Mesendoderm (in vitro differentiated cells): Measurements from ENCODE around the gene PEPD.

Source experiments
- DNase-seq: peaks from one replicate; pipeline ENCODE4 v3.0.0; 2013
- H2AK5ac ChIP-seq: 2 replicates; pipeline ENCODE4 v1.6.1; 2013; ENCODE audit warnings: low read length, inconsistent platforms
- H2BK120ac ChIP-seq: 2 replicates; pipeline ENCODE4 v1.6.1; 2013; ENCODE audit warnings: low read depth, mild to moderate bottlenecking, low read length, moderate library complexity, mixed read lengths
- H2BK15ac ChIP-seq: replicated peaks from 2 replicates; pipeline ENCODE4 v1.6.1; 2013; ENCODE audit warnings: low read depth, mild to moderate bottlenecking, moderate library complexity
- H2BK5ac ChIP-seq: 2 replicates; pipeline ENCODE4 v1.6.1; 2013; ENCODE audit warnings: low read length, inconsistent platforms
- H3K18ac ChIP-seq: 2 replicates; pipeline ENCODE4 v1.6.1; 2013; ENCODE audit warnings: mild to moderate bottlenecking, low read length, mixed read lengths
- H3K23ac ChIP-seq: one replicate; pipeline ENCODE4 v1.6.1; 2013; ENCODE audit warnings: low read length
- H3K27ac ChIP-seq: 2 replicates; pipeline ENCODE4 v1.5.1; 2013; ENCODE audit warnings: low read depth, mild to moderate bottlenecking, inconsistent platforms, low read length, moderate library complexity
- H3K27me3 ChIP-seq: 2 replicates; pipeline ENCODE4 v1.6.1; 2013; ENCODE audit warnings: low read length, control low read depth, mild to moderate bottlenecking, inconsistent platforms; ENCODE audit not compliant: insufficient read depth, poor library complexity
- H3K36me3 ChIP-seq: 2 replicates; pipeline ENCODE4 v1.6.1; 2013; ENCODE audit warnings: low read length, inconsistent platforms; ENCODE audit not compliant: control insufficient read depth, insufficient read depth
- H3K4ac ChIP-seq: one replicate; pipeline ENCODE4 v1.6.1; 2013; ENCODE audit warnings: low read depth, mild to moderate bottlenecking, low read length, moderate library complexity
- H3K4me1 ChIP-seq: 2 replicates; pipeline ENCODE4 v1.6.1; 2013; ENCODE audit warnings: low read depth, low read length, inconsistent platforms; ENCODE audit not compliant: control insufficient read depth
- H3K4me2 ChIP-seq: 2 replicates; pipeline ENCODE4 v1.6.1; 2013; ENCODE audit warnings: low read length
- H3K4me3 ChIP-seq: 2 replicates; pipeline ENCODE4 v1.5.1; 2013; ENCODE audit warnings: mild to moderate bottlenecking, low read length
- H3K56ac ChIP-seq: one replicate; pipeline ENCODE4 v1.6.1; 2013; ENCODE audit warnings: low read length
- H3K79me1 ChIP-seq: 2 replicates; pipeline ENCODE4 v1.6.1; 2013; ENCODE audit warnings: low read length, inconsistent platforms
- H3K79me2 ChIP-seq: 2 replicates; pipeline ENCODE4 v1.6.1; 2013; ENCODE audit warnings: mild to moderate bottlenecking, low read length; ENCODE audit not compliant: control insufficient read depth, insufficient read depth
- H3K9ac ChIP-seq: 2 replicates; pipeline ENCODE4 v1.6.1; 2013; ENCODE audit warnings: low read length, inconsistent platforms
- H4K5ac ChIP-seq: one replicate; pipeline ENCODE4 v1.6.1; 2013; ENCODE audit warnings: low read length
- H4K8ac ChIP-seq: one replicate; pipeline ENCODE4 v1.6.1; 2013; ENCODE audit warnings: low read depth, mild to moderate bottlenecking, control low read depth, low read length, moderate library complexity
- WGBS: extraction: QIAGEN DNeasy Blood & Tissue Kit; methylation state at CpG from one replicate; pipeline ENCODE4 v1.1.7; 2013; ENCODE audit warnings: low lambda C conversion rate, missing lambda C conversion rate; ENCODE audit not compliant: insufficient coverage; ENCODE audit errors: extremely low coverage; 5-methylcytosine and 5-hydroxymethylcytosine counted together

Gene PEPD

GRCh38 chr19:33402421-33403220 lies 119.0 kb downstream of the PEPD start:
- no peaks in the 10 kb centered on the region for H3K79me2 ChIP-seq
- no peaks in the 10 kb centered on the region for H3K79me1 ChIP-seq
- DNase-seq = no peak
- H3K36me3 ChIP-seq = no peaks in the 10 kb centered on the region
- H2BK120ac ChIP-seq = no peak overlapping the region
- no peak overlapping the region for H3K9ac ChIP-seq
- no peak overlapping the region for H4K5ac ChIP-seq
- no peaks in the 10 kb centered on the region for H3K27me3 ChIP-seq
- peaks cover 2% of the 10 kb centered on the region for H3K4me1 ChIP-seq
- WGBS = no CpG with 5 or more reads among the region's 18 CpGs
- H3K56ac ChIP-seq = no peak overlapping the region
- no peak overlapping the region for H3K23ac ChIP-seq
- H3K27ac ChIP-seq = no peak overlapping the region
- H2AK5ac ChIP-seq = no peak overlapping the region
- no peak overlapping the region for H3K4ac ChIP-seq
- H4K8ac ChIP-seq = no peak overlapping the region
- H3K4me2 ChIP-seq = no peak overlapping the region
- H3K18ac ChIP-seq = no peak overlapping the region
- no peak overlapping the region for H2BK15ac ChIP-seq
- no peak overlapping the region for H3K4me3 ChIP-seq
- no peak overlapping the region for H2BK5ac ChIP-seq

DNA sequence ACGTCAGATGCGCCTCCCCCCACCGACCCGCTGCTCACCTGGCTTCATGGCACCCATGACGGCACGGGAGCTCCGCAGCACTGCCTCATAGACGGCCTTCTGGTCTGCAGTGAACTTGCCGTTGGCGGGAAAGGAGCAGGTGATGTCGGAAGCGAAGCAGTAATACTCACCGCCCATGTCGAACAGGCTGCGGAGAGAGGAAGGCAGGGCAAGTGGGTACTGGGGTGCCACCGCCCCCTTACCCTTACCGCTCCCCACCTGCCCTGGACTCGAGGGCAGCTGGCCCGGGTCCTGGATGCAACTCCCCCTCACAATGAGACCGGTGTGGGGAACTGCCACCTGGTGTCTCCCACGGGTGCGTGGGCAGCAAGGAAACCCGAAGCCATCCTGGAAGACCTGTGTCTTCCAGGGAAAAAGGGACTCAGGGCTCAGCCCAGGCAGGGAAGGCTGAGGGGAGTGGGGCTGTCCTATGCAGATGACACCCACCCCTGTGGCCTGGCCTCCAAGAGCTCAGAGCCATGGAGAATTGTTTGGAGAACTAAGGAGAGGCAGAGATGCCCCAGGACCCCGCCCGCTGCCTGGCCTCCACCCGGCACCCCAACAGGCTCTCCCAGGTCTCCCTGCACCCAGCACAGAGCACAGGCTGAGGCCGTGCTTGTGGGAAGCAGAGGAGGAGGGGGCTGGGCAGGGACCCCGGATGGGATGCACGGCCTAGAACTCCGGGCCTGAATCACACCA lies 119.7 kb downstream of the PEPD start:
- H3K4me3 ChIP-seq = no peak overlapping the region
- H3K27me3 ChIP-seq = no peaks in the 10 kb centered on the region
- H3K4me1 ChIP-seq = peaks cover 2% of the 10 kb centered on the region
- H3K4me2 ChIP-seq = no peak overlapping the region
- H2AK5ac ChIP-seq = no peak overlapping the region
- no peak overlapping the region for H4K5ac ChIP-seq
- DNase-seq = no peak
- H3K18ac ChIP-seq = no peak overlapping the region
- no peaks in the 10 kb centered on the region for H3K79me1 ChIP-seq
- H2BK120ac ChIP-seq = no peak overlapping the region
- H3K36me3 ChIP-seq = no peaks in the 10 kb centered on the region
- no peak overlapping the region for H3K23ac ChIP-seq
- H3K56ac ChIP-seq = no peak overlapping the region
- H4K8ac ChIP-seq = no peak overlapping the region
- no CpG with 5 or more reads among the region's 30 CpGs for WGBS
- H3K9ac ChIP-seq = no peak overlapping the region
- no peak overlapping the region for H2BK5ac ChIP-seq
- H3K79me2 ChIP-seq = no peaks in the 10 kb centered on the region
- H2BK15ac ChIP-seq = no peak overlapping the region
- H3K27ac ChIP-seq = no peak overlapping the region
- no peak overlapping the region for H3K4ac ChIP-seq

GRCh38 chr19:33400856-33401682 lies 120.5 kb downstream of the PEPD start:
- Histone ChIP-seq H3K9ac (no peak overlapping the region), H3K18ac (no peak overlapping the region), H3K4me1 (no peaks in the 10 kb centered on the region), H4K8ac (no peak overlapping the region), H2AK5ac (no peak overlapping the region), H3K4me2 (no peak overlapping the region), H3K4me3 (no peak overlapping the region), H3K4ac (no peak overlapping the region), H3K27me3 (no peaks in the 10 kb centered on the region), H2BK120ac (no peak overlapping the region), H2BK5ac (no peak overlapping the region), H3K56ac (no peak overlapping the region), H3K79me2 (no peaks in the 10 kb centered on the region), H3K79me1 (no peaks in the 10 kb centered on the region), H3K23ac (no peak overlapping the region), H2BK15ac (no peak overlapping the region), H4K5ac (no peak overlapping the region), H3K36me3 (no peaks in the 10 kb centered on the region), H3K27ac (no peak overlapping the region)
- DNase-seq = no peak
- WGBS = no CpG with 5 or more reads among the region's 24 CpGs

DNA sequence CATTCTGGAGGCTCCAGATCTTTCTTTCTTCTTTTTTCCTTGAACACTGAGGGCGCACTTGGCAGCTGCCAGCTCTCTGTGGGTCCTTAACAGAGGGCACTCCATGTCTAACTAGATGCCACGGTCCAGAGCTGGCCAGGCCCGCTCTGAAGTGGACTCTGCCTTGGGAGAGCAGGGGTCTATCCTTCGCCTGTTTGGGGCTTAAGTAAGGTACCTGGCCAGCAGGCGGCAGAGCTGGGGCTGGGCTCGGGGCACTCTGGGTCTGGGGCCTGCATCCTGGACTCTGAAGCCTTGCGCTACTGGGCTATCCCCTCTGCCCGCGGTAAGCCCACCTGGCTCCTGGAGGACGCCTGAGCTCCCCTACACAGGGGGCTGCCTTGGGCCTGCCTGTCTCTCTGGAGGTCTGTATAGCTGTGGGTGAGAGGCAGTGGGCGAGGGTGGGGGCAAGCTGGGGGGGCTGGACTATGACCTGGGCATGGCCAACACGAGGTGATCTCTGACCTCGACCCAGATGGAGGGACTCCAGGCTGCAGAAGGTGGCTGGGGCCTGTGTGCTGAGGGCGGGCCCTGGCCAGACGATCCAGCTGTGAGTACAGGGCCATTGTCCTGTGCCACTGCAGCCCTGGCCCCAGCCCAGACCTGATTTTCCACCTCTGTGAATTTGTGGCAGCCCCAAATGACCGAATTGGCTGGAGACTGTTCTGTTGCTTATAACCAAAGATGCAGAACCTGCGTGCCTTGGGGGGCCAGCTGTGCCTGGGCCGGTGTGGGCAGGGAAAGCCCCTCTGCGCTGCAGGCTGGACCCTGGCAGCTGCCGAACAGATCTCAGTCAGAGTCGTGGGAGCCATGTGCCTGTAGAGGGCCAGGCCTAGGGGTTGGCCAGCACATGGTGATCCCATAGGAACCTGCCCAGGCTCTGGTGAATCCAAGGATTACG lies 121.6 kb downstream of the PEPD start:
- H2AK5ac ChIP-seq = no peak overlapping the region
- H2BK15ac ChIP-seq = no peak overlapping the region
- DNase-seq = no peak
- no peaks in the 10 kb centered on the region for H3K79me2 ChIP-seq
- H4K5ac ChIP-seq = no peak overlapping the region
- H3K4me3 ChIP-seq = no peak overlapping the region
- H2BK120ac ChIP-seq = no peak overlapping the region
- H3K27ac ChIP-seq = no peak overlapping the region
- no CpG with 5 or more reads among the region's 22 CpGs for WGBS
- H3K4ac ChIP-seq = no peak overlapping the region
- H3K9ac ChIP-seq = no peak overlapping the region
- no peak overlapping the region for H3K56ac ChIP-seq
- no peak overlapping the region for H3K18ac ChIP-seq
- H3K36me3 ChIP-seq = no peaks in the 10 kb centered on the region
- H3K27me3 ChIP-seq = no peaks in the 10 kb centered on the region
- no peaks in the 10 kb centered on the region for H3K4me1 ChIP-seq
- no peak overlapping the region for H4K8ac ChIP-seq
- no peak overlapping the region for H2BK5ac ChIP-seq
- H3K79me1 ChIP-seq = no peaks in the 10 kb centered on the region
- no peak overlapping the region for H3K23ac ChIP-seq
- H3K4me2 ChIP-seq = no peak overlapping the region

GRCh38 chr19:33399081-33399744 lies 122.4 kb downstream of the PEPD start:
- H3K79me1 ChIP-seq = no peaks in the 10 kb centered on the region
- H3K4ac ChIP-seq = no peak overlapping the region
- no peak for DNase-seq
- no peak overlapping the region for H2BK15ac ChIP-seq
- no peaks in the 10 kb centered on the region for H3K36me3 ChIP-seq
- no peak overlapping the region for H4K8ac ChIP-seq
- no peak overlapping the region for H2AK5ac ChIP-seq
- H4K5ac ChIP-seq = no peak overlapping the region
- H3K4me2 ChIP-seq = no peak overlapping the region
- H3K27ac ChIP-seq = no peak overlapping the region
- H2BK5ac ChIP-seq = no peak overlapping the region
- WGBS = no CpG with 5 or more reads among the region's 28 CpGs
- no peak overlapping the region for H3K56ac ChIP-seq
- no peaks in the 10 kb centered on the region for H3K4me1 ChIP-seq
- no peak overlapping the region for H3K23ac ChIP-seq
- H3K27me3 ChIP-seq = no peaks in the 10 kb centered on the region
- H3K18ac ChIP-seq = no peak overlapping the region
- H3K79me2 ChIP-seq = no peaks in the 10 kb centered on the region
- H3K4me3 ChIP-seq = no peak overlapping the region
- H3K9ac ChIP-seq = no peak overlapping the region
- H2BK120ac ChIP-seq = no peak overlapping the region
